IMR-90 (cell line): ENCODE measurements around the gene AFF2.

Source experiments
- BHLHE40 ChIP-seq: fragments of 150-350 bp; IDR thresholded peaks from 2 replicates; pipeline ENCODE4 v1.6.1; 2016; ENCODE audit warnings: mild to moderate bottlenecking, low read depth, low read length
- CEBPB ChIP-seq: IDR thresholded peaks from 2 replicates; pipeline ENCODE4 v1.6.1; 2012; ENCODE audit warnings: low read depth, low read length, improper control_type of control experiment
- CHD1 ChIP-seq: IDR thresholded peaks from 2 replicates; pipeline ENCODE4 v1.6.1; 2012; ENCODE audit warnings: low read depth, low read length, improper control_type of control experiment
- CTCF ChIP-seq: conservative IDR thresholded peaks from 2 replicates; pipeline ENCODE4 v1.5.1; 2012; ENCODE audit warnings: mild to moderate bottlenecking, low read depth, low read length, improper control_type of control experiment
- FOS ChIP-seq: fragments of 150-350 bp; IDR thresholded peaks from 2 replicates; pipeline ENCODE4 v1.6.1; 2016; ENCODE audit warnings: low read depth, low read length
- MAFK ChIP-seq: IDR thresholded peaks from 2 replicates; pipeline ENCODE4 v1.6.1; 2012; ENCODE audit warnings: low read depth, low read length, improper control_type of control experiment
- MXI1 ChIP-seq: IDR thresholded peaks from 2 replicates; pipeline ENCODE4 v1.6.1; 2012; ENCODE audit warnings: low read depth, mild to moderate bottlenecking, low read length, moderate library complexity, borderline replicate concordance
- POLR2A ChIP-seq: IDR thresholded peaks from 2 replicates; pipeline ENCODE4 v1.6.1; 2012; ENCODE audit warnings: mild to moderate bottlenecking, low read depth, low read length
- RFX5 ChIP-seq: IDR thresholded peaks from 2 replicates; pipeline ENCODE4 v1.8.0; 2012; ENCODE audit warnings: low read depth, mild to moderate bottlenecking, low read length, moderate library complexity

GRCh38 chrX:148768296-148768695 is 267.9 kb downstream of the AFF2 start:
- TF ChIP-seq MAFK (no peak), POLR2A (no peak), RFX5 (no peak), CTCF (no peak), FOS (no peak), CHD1 (no peak), CEBPB (no peak), BHLHE40 (no peak), MXI1 (no peak)
